Heart right ventricle (tissue), 16 donors: ENCODE measurements around the gene CLSTN2. TPM values are rescaled to one million over a fixed set of nuclear protein-coding genes. Genes with fewer than 3 reads are reported as not detected.

ENCODE experiments used
- ATAC-seq, 8 donors: fragments of 200-7000 bp; cut with Tn5 transposase; one replicate each; pipeline ENCODE4 v1.9.1; 2020; ENCODE audit warnings: mild to moderate bottlenecking in 8 of 8, moderate library complexity in 8 of 8, moderate number of reproducible peaks in 1 of 8
- DNase-seq, 2 donors: peaks; one replicate each; pipeline ENCODE4 v3.0.0-alpha.2; 2020
- H3K27ac ChIP-seq, 10 donors: fragments of 200-600 bp; sonication (generic) in 2 of 10; one replicate each; pipeline versions ENCODE4 v1.5.0 to v1.8.0; 2020 to 2022; ENCODE audit warnings: mild to moderate bottlenecking in 3 of 10
- H3K27me3 ChIP-seq, 7 donors: fragments of 200-600 bp; one replicate each; pipeline ENCODE4 v1.8.0; 2021 to 2022; ENCODE audit warnings: mild to moderate bottlenecking in 2 of 7
- H3K36me3 ChIP-seq, 9 donors: fragments of 200-600 bp; sonication (generic) in 1 of 9; one replicate each; pipeline versions ENCODE4 v1.5.0 to v1.8.0; 2020 to 2022; ENCODE audit warnings: mild to moderate bottlenecking in 2 of 9
- H3K4me1 ChIP-seq, 9 donors: fragments of 200-600 bp; sonication (generic) in 1 of 9; one replicate each; pipeline versions ENCODE4 v1.5.0 to v1.8.0; 2020 to 2022; ENCODE audit warnings: mild to moderate bottlenecking in 4 of 9
- H3K4me3 ChIP-seq, 10 donors: fragments of 200-600 bp; sonication (generic) in 2 of 10; one replicate each; pipeline versions ENCODE4 v1.5.0 to v1.8.0; 2020 to 2022; ENCODE audit warnings: mild to moderate bottlenecking in 7 of 10, moderate library complexity in 2 of 10
- H3K9me3 ChIP-seq, 11 donors: fragments of 200-600 bp in 10 of 11; sonication (generic) in 2 of 11; one replicate each; pipeline versions ENCODE4 v1.5.0 to v1.8.0; 2013 to 2022; ENCODE audit warnings: mild to moderate bottlenecking in 2 of 11, control low read depth in 1 of 11, moderate library complexity in 1 of 11
- CTCF ChIP-seq, 9 donors: fragments of 200-600 bp; sonication (generic) in 2 of 9; IDR thresholded peaks; one replicate each; pipeline versions ENCODE4 v1.5.0 to v1.8.0; 2021 to 2022; ENCODE audit warnings: antibody characterized with exemption in 9 of 9, mild to moderate bottlenecking in 5 of 9, moderate library complexity in 1 of 9
- WGBS, 2 donors: extraction: QIAGEN DNeasy Blood & Tissue Kit; methylation state at CpG; one replicate each; pipeline ENCODE4 v1.1.7; 2013; ENCODE audit warnings: inconsistent platforms in 1 of 2; 5-methylcytosine and 5-hydroxymethylcytosine counted together
- intact Hi-C, 10 donors: fragments of 100-400 bp; cut with DNase I; formaldehyde crosslinking; loops; one replicate each; pipeline versions ENCODE4 v1.11.1 to v1.14.2; 2022
- polyA plus RNA-seq, 2 donors: library from polyadenylated mRNA; stranded (reverse); fragments of 200-250 nt; gene quantifications; one replicate each; pipeline ENCODE4 v1.2.3, GENCODE V29; 2013
- total RNA-seq, 10 donors: library from RNA; stranded (reverse); fragmentation: NEBNext Ultra II Directional in 3 of 10; extraction: Animal tissue kit (Norgen Biotek cat#: 25700) in 3 of 10; gene quantifications; one replicate each; pipeline versions ENCODE4 v1.2.1 to v1.2.4, GENCODE V29; 2021 to 2023
- donor health status: Arrhythmogenic right ventricular cardiomyopathy.
- donor health status: ischemic (EF 13 %, LVEDD 7.1; RV severe dilation, severe dysfunction).
- donor health status: healthy with polysubstance abuse.
- donor health status: DM: no; HTN: yes; CAD: no.
- donor health status: DM: no; HTN: no; CAD: no.
- donor health status: ischemic (EF 25% LVEDD 6.9; RV normal size, moderate dysfunction).
- donor health status: ischemic (EF 25% LVEDD 5.7; RV mildly dilated, moderate dysfunction).
- donor health status: healthy.
- donor health status: DM: yes; HTN: yes; CAD: no.
- donor health status: Ischemic cardiomyopathy.
- donor health status: ischemic (EF 35%, LVEDD 5.7; RV mildly dilated, moderate dysfunction).
- donor health status: nonischemic (EF 11% LVEDD 7.7; RV severe dilation, severe dysfunction).
- donor health status: DM: yes; HTN: yes; CAD: no.
- donor health status: PGD.
- donor health status: ischemic (EF 29% LVEDD 5.4; RV normal size, mild dysfunction).
- donor health status: nonischemic (EF 23%, LVEDD 6.1; RV moderate dilation, normal function).

The CLSTN2 gene
- total and polyA plus RNA-seq, 12 donors, result 0.57 to 10.7 (median 4.4) TPM

DNA sequence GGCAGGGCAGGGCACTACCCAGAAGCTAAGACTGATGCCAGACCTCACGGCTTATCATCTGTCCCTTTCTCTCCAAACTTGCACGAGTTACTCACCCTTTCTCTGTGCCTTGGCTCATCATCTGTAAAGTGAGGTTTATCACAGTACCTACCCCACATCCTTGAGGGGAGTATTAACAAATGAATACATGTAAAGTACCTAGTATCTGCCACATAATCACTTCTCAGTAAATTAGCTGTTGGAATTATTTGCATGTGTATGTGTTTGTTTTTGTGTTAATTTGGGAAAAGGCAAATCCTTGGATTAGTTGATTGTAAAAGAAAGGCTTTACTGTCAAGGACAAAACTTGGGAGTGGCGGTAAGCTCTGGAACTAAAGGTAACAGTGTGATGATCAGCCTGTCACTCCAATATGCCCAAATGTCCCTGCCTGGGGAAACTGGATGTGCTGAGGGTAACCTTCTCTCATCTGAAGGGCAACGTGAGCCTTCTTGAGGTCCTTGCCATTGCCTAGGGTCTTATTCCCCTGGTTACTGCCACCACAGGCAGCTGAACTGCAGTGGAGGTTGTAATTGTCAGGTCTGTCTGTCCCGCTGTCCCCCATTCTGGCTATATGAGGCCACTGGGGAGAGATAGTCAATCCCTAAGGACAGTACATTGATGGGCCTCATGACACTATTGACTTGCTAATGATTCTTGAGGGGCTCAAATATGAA, 269.4 kb downstream of the CLSTN2 start:
- no peak overlapping the region for H3K4me3 ChIP-seq
- intact Hi-C loops, result no loop called here
- ATAC-seq (no peak), DNase-seq (no peak)
- H3K27ac ChIP-seq, result no peak overlapping the region
- TF ChIP-seq CTCF (IDR thresholded peaks at IDR 0.05), result no peak
- peaks cover 0 to 14% (median 0%) of the 10 kb centered on the region in 9 donors for H3K4me1 ChIP-seq
- peaks cover 0 to 2% (median 0%) of the 10 kb centered on the region in 7 donors for H3K27me3 ChIP-seq
- no peaks in the 10 kb centered on the region for H3K36me3 ChIP-seq
- WGBS, 2 donors, result 57 to 63% methylated on average over 5 of the region's 5 CpGs
- no peaks in the 10 kb centered on the region for H3K9me3 ChIP-seq

- Histone ChIP-seq H3K4me1 (peaks cover 0 to 14% (median 0%) of the 10 kb centered on the region in 9 donors), H3K9me3 (no peaks in the 10 kb centered on the region), H3K4me3 (no peak overlapping the region), H3K36me3 (no peaks in the 10 kb centered on the region), H3K27me3 (peaks cover 0 to 4% (median 0%) of the 10 kb centered on the region in 7 donors), H3K27ac (no peak overlapping the region)
- TF ChIP-seq CTCF (IDR thresholded peaks at IDR 0.05), result no peak
- intact Hi-C loops, result loop anchor here in 1 of 10 donors (5.0 kb wide), 1 partner anchor 1473 kb away; no protein-coding TSS in a partner anchor
- DNase-seq (no peak), ATAC-seq (no peak)
- WGBS, 2 donors, result 63 to 65% methylated on average over 4 of the region's 4 CpGs
Observed at GRCh38 chr3:140205598-140205997, 270.6 kb downstream of the CLSTN2 start.

- peaks cover 0 to 14% (median 0%) of the 10 kb centered on the region in 9 donors for H3K4me1 ChIP-seq
- no peaks in the 10 kb centered on the region for H3K36me3 ChIP-seq
- no peak overlapping the region for H3K4me3 ChIP-seq
- intact Hi-C loops, result loop anchor here in 1 of 10 donors (5.0 kb wide), 1 partner anchor 1474 kb away; no protein-coding TSS in a partner anchor
- peaks cover 0 to 4% (median 0%) of the 10 kb centered on the region in 7 donors for H3K27me3 ChIP-seq
- 3 to 15% methylated on average over 4 of the region's 4 CpGs for WGBS, 2 donors
- H3K27ac ChIP-seq, result no peak overlapping the region
- no peaks in the 10 kb centered on the region for H3K9me3 ChIP-seq
- ATAC-seq (peak in 5 of 8 donors; percentile 37 to 87 (median 59)), DNase-seq (peak in 1 of 2 donors; percentile 17)
- TF ChIP-seq CTCF (IDR thresholded peaks at IDR 0.05), result peak in 7 of 9 donors; percentile 19 to 56 (median 31)
Observed at GRCh38 chr3:140206196-140207040, 271.4 kb downstream of the CLSTN2 start.

DNA sequence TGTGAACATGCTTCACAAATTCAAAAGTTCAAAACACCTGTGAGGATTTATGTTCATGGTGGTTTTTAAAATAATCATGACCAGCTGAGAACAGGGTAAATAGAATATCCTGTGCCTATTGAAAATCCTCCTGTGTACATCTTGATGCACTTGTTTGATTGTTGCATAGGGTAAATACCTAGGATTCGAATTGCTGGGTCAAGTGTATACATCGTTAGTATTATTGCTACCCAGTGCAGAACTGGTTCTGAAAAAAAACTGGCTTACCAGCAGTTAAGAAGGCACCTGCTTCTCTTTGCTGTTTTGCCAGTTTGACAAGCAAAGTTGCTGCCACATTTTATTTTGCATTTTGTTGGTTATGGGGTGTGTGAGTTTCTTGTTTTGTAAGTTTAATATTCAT, 272.6 kb downstream of the CLSTN2 start:
- 67 to 74% methylated on average over 2 of the region's 2 CpGs for WGBS, 2 donors
- Histone ChIP-seq H3K9me3 (no peaks in the 10 kb centered on the region), H3K27ac (no peak overlapping the region), H3K36me3 (no peaks in the 10 kb centered on the region), H3K4me3 (no peak overlapping the region), H3K27me3 (peaks cover 0 to 4% (median 0%) of the 10 kb centered on the region in 7 donors), H3K4me1 (peaks cover 0 to 14% (median 0%) of the 10 kb centered on the region in 9 donors)
- DNase-seq, result no peak
- intact Hi-C loops, result loop anchor here in 1 of 10 donors (5.0 kb wide), 1 partner anchor 1475 kb away; no protein-coding TSS in a partner anchor
- ATAC-seq, result no peak
- no peak for TF ChIP-seq CTCF (IDR thresholded peaks at IDR 0.05)
